Body of pancreas (tissue), 4 donors: ENCODE data around the gene SLC6A11. TPM values are rescaled to one million over a fixed set of nuclear protein-coding genes. Genes with fewer than 3 reads are reported as not detected.

Experiments
- ATAC-seq: fragments of 150-250 bp; one replicate; pipeline ENCODE4 v1.9.1; 2016
- DNase-seq, 4 donors: peaks; one replicate each; pipeline ENCODE4 v3.0.0-alpha.2; 2019
- H3K27ac ChIP-seq, 4 donors: fragments of 200-600 bp; sonication (generic); 1 replicate in 3 of 4; 2 replicates in 1 of 4; pipeline versions ENCODE4 v1.5.1 to v1.6.1; 2016 to 2019; ENCODE audit warnings: mild to moderate bottlenecking in 1 of 4, mixed read lengths in 1 of 4, moderate library complexity in 1 of 4
- H3K27me3 ChIP-seq, 2 donors: fragments of 200-600 bp; sonication (generic); one replicate each; pipeline ENCODE4 v1.6.0; 2016; ENCODE audit warnings: mild to moderate bottlenecking in 1 of 2
- H3K36me3 ChIP-seq, 2 donors: fragments of 200-600 bp; sonication (generic); replicated peaks in 1 of 2; 2 replicates each; pipeline ENCODE4 v1.5.1; 2016; ENCODE audit warnings: low read depth in 2 of 2; ENCODE audit not compliant: insufficient read depth in 1 of 2
- H3K4me1 ChIP-seq: fragments of 200-600 bp; sonication (generic); one replicate; pipeline ENCODE4 v1.6.0; 2016
- H3K4me3 ChIP-seq, 2 donors: fragments of 200-600 bp; sonication (generic); 1 replicate in 1 of 2; 2 replicates in 1 of 2; pipeline ENCODE4 v1.5.1; 2016 to 2019
- H3K9me3 ChIP-seq, 3 donors: fragments of 200-600 bp; sonication (generic); 1 replicate in 2 of 3; 2 replicates in 1 of 3; pipeline ENCODE4 v1.5.1; 2016
- POLR2A ChIP-seq, 3 donors: fragments of 450-650 bp; IDR thresholded peaks; one replicate each; pipeline ENCODE4 v1.6.1; 2016; ENCODE audit warnings: antibody characterized with exemption in 3 of 3, mild to moderate bottlenecking in 2 of 3
- whole genome bisulfite sequencing, 2 donors: methylation state at CpG; one replicate each; pipeline ENCODE4 v1.1.5; 2017; 5-methylcytosine and 5-hydroxymethylcytosine counted together
- intact Hi-C: fragments of 100-400 bp; cut with DNase I; formaldehyde crosslinking; loops from one replicate; pipeline ENCODE4 v1.15.1; 2023
- total RNA-seq, 2 donors: library from RNA; depleted of rRNA; stranded (reverse); fragments of >200 nt; gene quantifications; one replicate each; pipeline ENCODE4 v1.1.0, GENCODE V29; 2016
- TF ChIP-seq, protein P1 (sequence below), 7 experiments: fragments of 450-650 bp in 4 of 7; fragments of 200-600 bp in 3 of 7; sonication (generic) in 3 of 7; IDR thresholded peaks; one replicate each; pipeline ENCODE4 v1.5.1; 2016 to 2019; ENCODE audit warnings: antibody characterized with exemption in 7 of 7

Gene SLC6A11
- total RNA-seq, 2 donors from 2014 or later: 0.52 TPM; not detected in 1

DNA sequence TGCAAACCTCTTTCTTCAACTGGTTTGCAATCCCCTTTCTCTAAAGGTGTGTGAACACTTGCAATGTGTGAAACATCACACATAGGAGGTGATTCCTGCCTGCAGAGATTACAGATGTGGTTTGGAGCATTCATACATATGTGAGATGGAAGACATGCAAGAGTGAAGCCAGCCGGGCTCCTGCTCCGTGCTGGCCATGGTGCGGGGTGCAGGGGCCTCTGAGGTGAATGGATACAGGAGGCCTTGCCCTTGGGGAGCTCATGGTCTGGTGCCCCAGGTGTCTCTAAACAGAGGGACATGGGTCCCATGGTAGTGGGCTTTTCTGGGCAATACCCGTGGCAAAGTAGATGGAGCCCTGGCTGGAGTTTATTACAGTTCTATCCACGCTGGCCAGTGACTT lies 6.0 kb downstream of the SLC6A11 start:
- ATAC-seq: no peak
- WGBS, 2 donors: 77 to 88% methylated on average over 5 of the region's 5 CpGs

DNA sequence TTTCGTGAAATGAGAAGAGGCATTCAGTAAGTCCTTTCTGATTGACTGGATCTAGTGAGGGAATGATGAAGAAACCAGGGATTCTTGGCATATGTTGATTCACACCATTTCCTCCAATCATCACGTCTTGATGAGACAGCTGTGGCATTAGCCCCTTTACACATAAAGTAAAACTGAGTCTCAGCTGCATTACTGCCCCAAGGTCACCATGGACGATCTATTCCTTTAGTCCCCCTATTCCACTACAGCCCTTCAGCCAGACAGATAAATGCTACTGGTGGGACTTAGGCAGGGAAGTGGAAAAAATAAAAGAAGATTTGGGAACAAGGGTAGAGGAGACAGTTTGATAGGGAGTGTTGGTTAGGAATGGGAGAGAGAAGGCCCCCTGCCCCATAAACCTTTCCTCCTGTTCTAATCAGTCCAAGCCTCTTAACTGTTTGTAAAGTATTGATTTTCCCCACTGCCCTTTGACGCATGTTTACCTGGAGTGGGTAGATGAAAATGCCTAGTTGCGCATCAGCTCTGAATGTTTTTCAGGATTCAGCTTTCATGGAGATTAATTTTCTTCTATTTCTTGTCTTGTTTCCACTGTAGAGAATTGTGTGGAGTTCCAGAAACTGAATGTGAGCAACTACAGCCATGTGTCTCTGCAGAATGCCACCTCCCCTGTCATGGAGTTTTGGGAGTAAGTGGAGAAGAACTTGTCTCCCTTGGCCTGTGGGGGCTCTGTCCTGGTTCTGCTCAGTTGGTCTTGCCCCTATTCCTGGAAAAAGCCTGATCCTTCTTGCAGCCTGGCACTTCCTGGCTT lies 6.9 kb downstream of the SLC6A11 start:
- ATAC-seq (no peak), DNase-seq (no peak)
- no peaks in the 10 kb centered on the region for H3K4me1 ChIP-seq
- no peak for TF ChIP-seq POLR2A (IDR thresholded peaks at IDR 0.05)
- TF ChIP-seq, protein P1, sequence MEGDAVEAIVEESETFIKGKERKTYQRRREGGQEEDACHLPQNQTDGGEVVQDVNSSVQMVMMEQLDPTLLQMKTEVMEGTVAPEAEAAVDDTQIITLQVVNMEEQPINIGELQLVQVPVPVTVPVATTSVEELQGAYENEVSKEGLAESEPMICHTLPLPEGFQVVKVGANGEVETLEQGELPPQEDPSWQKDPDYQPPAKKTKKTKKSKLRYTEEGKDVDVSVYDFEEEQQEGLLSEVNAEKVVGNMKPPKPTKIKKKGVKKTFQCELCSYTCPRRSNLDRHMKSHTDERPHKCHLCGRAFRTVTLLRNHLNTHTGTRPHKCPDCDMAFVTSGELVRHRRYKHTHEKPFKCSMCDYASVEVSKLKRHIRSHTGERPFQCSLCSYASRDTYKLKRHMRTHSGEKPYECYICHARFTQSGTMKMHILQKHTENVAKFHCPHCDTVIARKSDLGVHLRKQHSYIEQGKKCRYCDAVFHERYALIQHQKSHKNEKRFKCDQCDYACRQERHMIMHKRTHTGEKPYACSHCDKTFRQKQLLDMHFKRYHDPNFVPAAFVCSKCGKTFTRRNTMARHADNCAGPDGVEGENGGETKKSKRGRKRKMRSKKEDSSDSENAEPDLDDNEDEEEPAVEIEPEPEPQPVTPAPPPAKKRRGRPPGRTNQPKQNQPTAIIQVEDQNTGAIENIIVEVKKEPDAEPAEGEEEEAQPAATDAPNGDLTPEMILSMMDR (IDR thresholded peaks at IDR 0.05): no peak
- H3K36me3 ChIP-seq: no peaks in the 10 kb centered on the region
- no peak overlapping the region for H3K4me3 ChIP-seq
- no peaks in the 10 kb centered on the region for H3K9me3 ChIP-seq
- intact Hi-C loops: no loop called here
- H3K27ac ChIP-seq: no peak overlapping the region
- no peaks in the 10 kb centered on the region for H3K27me3 ChIP-seq
- WGBS, 2 donors: 39 to 58% methylated on average over 5 of the region's 5 CpGs

More for the DNA sequence above, 6.0 kb downstream of the SLC6A11 start:
- Histone ChIP-seq H3K4me1 (no peaks in the 10 kb centered on the region), H3K36me3 (no peaks in the 10 kb centered on the region), H3K4me3 (no peak overlapping the region), H3K27ac (no peak overlapping the region), H3K27me3 (no peaks in the 10 kb centered on the region), H3K9me3 (no peaks in the 10 kb centered on the region)
- no peak for DNase-seq
- intact Hi-C loops: no loop called here
- TF ChIP-seq, protein P1 (IDR thresholded peaks at IDR 0.05): no peak
- TF ChIP-seq POLR2A (IDR thresholded peaks at IDR 0.05): no peak

DNA sequence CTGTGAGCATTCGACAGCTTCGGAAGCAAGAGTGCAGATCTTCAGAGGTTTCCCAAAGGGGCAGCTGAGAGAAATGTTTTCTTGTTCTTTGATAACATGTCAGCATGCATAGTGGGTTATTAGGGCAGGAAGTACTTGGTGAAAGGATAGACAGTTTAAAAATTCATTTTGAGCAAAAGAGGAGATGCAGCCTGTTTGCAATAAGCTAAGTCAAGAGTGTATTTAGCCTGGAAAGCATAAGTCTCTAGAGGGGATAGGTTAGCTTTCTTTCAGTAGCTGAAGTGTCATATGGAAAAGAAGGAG lies 7.4 kb downstream of the SLC6A11 start:
- Histone ChIP-seq H3K9me3 (no peaks in the 10 kb centered on the region), H3K4me3 (no peak overlapping the region), H3K27me3 (no peaks in the 10 kb centered on the region), H3K36me3 (no peaks in the 10 kb centered on the region), H3K4me1 (no peaks in the 10 kb centered on the region), H3K27ac (no peak overlapping the region)
- 61 to 81% methylated on average over 2 of the region's 2 CpGs for WGBS, 2 donors
- TF ChIP-seq, protein P1 (IDR thresholded peaks at IDR 0.05): no peak
- no peak for TF ChIP-seq POLR2A (IDR thresholded peaks at IDR 0.05)
- DNase-seq (no peak), ATAC-seq (no peak)
- intact Hi-C loops: no loop called here

DNA sequence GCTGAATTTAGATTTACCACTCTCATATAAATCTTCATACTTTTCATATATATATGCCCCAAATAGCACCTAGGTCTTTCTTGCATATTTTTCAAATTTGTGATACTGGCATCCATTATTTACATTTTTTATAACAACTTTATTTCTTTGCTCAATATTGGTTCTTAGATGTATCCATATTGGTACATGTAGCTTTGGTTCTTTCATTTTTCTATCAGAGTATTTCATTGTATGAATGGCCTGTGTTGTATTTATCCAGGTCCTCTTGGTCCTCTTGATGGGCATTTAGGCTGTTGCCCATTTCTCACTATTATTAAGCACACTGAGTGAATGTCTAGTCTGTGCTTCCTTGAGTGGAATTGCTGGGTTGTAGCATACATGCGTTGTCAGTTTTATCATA lies 8.4 kb downstream of the SLC6A11 start:
- no peak overlapping the region for H3K4me3 ChIP-seq
- H3K27me3 ChIP-seq: no peaks in the 10 kb centered on the region
- 91 to 92% methylated on average over 1 of the region's 1 CpG for WGBS, 2 donors
- ATAC-seq: no peak
- no peak for DNase-seq
- TF ChIP-seq POLR2A (IDR thresholded peaks at IDR 0.05): no peak
- TF ChIP-seq, protein P1 (IDR thresholded peaks at IDR 0.05): no peak
- no peak overlapping the region for H3K27ac ChIP-seq
- no peaks in the 10 kb centered on the region for H3K9me3 ChIP-seq
- intact Hi-C loops: no loop called here
- no peaks in the 10 kb centered on the region for H3K36me3 ChIP-seq
- H3K4me1 ChIP-seq: no peaks in the 10 kb centered on the region

DNA sequence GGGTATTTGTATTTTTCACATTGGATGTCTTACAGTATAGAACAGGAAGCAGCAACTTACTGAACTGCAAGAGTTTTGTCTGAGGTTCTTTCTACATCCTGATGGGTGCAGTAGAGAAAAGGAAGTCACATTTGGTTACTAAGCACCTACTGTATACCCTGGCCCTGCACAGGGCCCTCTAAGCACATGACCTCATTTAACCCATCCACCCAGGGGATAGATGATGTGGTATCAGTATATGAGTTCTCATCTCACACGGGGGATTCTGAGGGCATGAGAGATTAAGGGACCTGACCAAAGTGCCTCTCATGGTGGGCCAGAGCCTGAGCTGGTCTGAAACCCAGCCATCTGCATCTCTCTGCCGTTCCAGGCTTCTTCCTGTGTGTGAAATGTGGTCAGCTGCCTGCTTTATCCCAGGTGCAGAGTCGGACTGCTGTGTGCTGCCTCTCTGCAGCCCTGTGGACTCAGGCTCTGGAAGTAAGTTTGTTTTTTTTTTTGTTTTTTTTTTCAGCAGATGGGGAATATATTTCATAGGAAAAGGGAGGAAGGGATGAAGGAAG lies 17.9 kb downstream of the SLC6A11 start:
- no peak for DNase-seq
- Histone ChIP-seq H3K36me3 (no peaks in the 10 kb centered on the region), H3K27ac (no peak overlapping the region), H3K27me3 (no peaks in the 10 kb centered on the region), H3K9me3 (no peaks in the 10 kb centered on the region), H3K4me3 (no peak overlapping the region), H3K4me1 (no peaks in the 10 kb centered on the region)
- WGBS, 2 donors: 48 to 59% methylated on average over 3 of the region's 3 CpGs
- intact Hi-C loops: no loop called here
- TF ChIP-seq POLR2A (IDR thresholded peaks at IDR 0.05): no peak
- TF ChIP-seq, protein P1 (IDR thresholded peaks at IDR 0.05): no peak
- ATAC-seq: no peak
